NCI-H2196 treated with DMSO at 0.1 percent for 48 hours (cell line): ENCODE data around the gene NOTCH4.
A peak's percentile ranks its signal among the peaks of the same experiment; 100 is the strongest.

ENCODE experiments used
- DNase-seq: peaks from one replicate; lab custom pipeline; 2025; ENCODE audit not compliant: unreplicated experiment; lab: John Stamatoyannopoulos, UW

Gene NOTCH4

DNA sequence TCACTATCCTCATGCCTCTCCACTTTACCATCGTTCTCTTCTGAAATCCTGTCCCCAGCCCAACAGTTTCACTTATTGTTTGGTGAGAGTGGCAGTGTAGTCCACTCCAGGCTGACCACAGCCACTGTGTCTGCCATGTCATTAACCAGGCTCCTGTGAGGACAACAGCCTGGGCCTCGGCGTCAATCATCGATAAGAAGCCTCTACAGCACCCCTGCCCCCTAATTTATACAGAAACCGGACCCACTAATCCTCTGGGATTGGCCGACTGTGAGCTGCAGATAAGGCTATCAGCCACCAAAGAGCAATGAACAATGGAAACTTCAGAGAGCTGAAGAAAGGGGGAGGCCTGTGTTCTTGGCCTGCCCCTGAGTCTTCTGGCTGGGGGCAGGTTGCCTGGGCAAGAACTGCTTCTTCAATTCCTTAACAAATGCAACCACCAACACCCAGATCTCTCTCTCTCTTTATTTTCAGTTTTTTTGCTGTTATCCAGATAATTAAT lies 56.1 kb downstream of the NOTCH4 start:
- no peak for DNase-seq

DNA sequence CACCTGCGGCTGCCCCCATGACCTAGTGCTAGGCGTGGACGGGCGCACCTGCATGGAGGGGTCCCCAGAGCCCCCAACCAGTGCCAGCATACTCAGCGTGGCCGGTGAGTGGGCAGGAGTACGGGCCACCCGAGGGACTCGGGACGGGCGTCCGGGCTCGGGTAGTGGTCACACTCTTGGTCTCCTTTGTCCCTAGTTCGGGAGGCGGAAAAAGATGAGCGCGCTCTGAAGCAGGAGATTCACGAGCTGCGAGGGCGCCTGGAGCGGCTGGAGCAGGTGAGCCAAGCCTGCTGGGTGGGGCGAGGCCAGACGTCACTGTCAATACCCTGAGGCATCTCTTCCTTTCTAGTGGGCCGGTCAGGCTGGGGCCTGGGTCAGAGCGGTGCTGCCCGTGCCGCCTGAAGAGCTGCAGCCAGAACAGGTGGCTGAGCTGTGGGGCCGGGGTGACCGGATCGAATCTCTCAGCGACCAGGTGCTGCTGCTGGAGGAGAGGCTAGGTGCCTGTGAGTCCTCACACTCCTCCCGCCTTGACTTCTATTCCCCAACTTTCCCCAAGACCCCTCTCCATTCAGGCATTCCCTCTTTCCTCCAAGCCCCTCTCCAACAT lies 56.6 kb downstream of the NOTCH4 start:
- no peak for DNase-seq

DNA sequence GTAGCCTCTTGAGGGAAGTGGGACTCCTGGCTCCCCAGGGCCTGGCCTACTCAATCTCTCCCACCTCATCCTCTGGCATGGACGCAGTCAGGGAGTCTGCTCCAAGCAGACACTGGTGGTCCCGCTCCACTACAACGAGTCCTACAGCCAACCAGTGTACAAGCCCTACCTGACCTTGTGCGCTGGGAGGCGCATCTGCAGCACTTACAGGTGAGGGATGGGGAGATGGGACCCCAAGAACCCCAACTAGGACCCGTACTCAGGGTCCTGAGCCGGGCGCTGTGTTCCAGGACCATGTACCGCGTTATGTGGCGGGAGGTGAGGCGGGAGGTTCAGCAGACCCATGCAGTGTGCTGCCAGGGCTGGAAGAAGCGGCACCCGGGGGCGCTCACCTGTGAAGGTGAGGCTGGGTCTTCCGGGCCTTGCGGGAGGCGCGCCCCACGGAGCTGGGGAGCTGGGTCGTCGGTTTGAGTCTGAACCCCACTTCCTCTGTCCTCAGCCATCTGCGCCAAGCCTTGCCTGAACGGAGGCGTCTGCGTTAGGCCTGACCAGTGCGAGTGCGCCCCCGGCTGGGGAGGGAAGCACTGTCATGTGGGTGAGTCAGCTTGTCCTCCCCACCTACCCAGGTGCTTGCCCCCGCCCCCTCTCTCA lies 57.3 kb downstream of the NOTCH4 start:
- DNase-seq, result no peak

DNA sequence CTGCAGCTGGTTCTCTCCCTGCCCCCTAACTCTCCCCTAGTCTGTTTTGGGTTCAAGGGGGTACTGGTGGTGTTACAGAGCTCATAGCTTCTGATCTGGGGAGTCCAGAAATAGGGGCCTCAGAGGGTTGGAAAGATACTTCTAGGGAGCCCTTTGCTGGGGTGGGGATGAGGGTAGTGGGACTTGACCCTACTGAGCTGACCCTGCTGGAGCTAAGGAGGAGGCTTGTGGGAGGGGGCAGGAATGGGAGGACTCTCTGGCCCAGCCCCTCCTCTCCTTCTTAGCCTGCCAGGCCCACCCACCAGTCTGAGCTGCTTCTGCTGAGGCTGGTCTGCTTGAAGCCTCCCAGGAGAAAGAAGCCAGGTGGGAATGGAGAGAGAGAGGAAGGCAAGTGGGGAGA lies 59.6 kb downstream of the NOTCH4 start, which contains the start of gene EGFL8:
EGFL8 (plus strand) TSS at position 301 of the 400 bp plus-strand sequence. CDS start 1,571 bp downstream, outside the sequence.
- no peak for DNase-seq

DNA sequence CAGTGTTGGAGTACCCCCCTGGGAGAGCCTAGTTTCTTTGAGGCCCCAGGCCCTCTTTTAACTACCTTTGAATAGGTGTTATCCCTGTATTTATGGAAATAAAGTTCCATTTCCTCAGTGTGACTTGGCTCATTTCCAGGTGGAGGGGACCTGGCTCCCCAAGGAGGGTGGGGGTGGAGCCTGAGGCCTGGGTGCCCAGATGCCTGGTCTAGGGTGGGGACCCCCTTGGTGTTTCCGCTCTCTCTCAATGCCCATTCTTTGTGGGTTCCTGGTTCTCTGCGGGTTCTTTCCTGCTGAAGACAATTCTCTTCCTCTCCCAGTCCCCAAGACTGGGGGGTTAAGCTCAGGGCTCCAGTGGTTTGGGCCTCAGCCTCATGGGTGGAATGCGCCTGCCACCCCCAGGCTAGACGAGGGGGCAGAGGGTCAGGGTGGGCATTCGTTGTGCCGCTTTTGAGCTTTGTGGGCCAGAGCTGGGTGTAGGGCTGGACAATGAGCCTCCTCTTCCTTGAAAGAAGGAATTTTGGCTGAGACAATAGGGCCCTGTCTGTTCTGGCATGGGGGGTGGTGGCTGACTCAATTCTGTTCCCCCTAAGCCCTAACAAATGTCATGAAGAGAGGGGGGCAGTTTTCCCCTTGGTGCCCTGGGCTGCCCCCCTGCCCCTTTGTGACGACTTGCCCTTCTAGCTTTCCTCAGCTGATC lies 60.2 kb downstream of the NOTCH4 start:
- no peak for DNase-seq

DNA sequence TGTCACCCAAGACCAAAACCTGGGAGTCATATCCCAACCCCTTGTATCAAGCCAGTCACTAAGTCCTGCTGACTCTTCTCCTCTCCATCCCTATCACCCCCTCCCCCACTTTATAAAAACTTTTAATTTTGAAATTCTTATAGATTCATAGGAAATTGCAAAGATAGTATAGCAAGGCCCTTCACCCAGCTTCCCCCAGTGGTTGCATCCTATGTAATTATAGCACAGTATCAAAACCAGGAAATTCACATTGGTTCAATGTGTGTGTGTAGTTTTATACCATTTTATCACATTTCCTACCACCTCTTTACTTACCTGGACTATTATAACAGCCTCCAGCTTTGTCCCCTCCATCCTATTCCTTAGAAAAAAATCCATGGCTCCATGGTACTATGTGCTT lies 65.8 kb downstream of the NOTCH4 start:
- no peak for DNase-seq

DNA sequence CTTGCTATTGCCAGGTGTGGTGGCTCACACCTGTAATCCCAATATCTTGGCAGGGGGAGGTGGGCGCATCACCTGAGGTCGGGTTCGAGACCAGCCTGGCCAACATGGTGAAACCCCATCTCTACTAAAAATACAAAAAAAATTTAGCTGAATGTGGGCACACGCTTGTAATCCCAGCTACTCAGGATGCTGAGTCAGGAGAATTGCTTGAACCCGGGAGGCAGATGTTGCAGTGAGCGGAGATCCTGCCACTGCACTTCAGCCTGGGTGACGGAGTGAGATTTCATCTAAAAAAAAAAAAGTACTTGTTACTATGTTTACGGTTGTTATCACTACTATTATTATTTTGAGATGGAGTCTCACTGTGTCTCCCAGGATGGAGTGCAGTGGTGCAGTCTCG lies 67.0 kb downstream of the NOTCH4 start:
- no peak for DNase-seq

DNA sequence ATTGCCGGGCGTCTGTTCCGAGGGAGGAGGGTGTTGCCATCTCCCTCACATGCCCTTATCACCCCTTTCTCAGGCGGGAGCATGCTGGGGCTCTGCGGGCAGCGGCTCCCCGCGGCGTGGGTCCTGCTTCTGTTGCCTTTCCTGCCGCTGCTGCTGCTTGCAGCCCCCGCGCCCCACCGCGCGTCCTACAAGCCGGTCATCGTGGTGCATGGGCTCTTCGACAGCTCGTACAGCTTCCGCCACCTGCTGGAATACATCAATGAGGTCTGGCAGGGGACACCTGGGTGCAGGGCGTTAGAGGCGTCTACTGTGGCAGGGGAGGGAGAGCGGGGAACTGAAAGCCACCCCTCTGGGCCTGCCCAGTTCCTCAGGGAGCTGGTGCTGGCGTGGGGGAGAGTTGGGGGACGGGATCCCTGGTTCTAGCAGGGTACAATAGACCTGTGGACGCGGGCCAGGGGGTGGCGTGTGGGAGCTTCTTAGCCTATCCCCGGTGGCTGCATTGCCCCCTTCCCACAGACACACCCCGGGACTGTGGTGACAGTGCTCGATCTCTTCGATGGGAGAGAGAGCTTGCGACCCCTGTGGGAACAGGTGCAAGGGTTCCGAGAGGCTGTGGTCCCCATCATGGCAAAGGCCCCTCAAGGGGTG lies 69.2 kb downstream of the NOTCH4 start:
- peak; percentile 64 for DNase-seq

DNA sequence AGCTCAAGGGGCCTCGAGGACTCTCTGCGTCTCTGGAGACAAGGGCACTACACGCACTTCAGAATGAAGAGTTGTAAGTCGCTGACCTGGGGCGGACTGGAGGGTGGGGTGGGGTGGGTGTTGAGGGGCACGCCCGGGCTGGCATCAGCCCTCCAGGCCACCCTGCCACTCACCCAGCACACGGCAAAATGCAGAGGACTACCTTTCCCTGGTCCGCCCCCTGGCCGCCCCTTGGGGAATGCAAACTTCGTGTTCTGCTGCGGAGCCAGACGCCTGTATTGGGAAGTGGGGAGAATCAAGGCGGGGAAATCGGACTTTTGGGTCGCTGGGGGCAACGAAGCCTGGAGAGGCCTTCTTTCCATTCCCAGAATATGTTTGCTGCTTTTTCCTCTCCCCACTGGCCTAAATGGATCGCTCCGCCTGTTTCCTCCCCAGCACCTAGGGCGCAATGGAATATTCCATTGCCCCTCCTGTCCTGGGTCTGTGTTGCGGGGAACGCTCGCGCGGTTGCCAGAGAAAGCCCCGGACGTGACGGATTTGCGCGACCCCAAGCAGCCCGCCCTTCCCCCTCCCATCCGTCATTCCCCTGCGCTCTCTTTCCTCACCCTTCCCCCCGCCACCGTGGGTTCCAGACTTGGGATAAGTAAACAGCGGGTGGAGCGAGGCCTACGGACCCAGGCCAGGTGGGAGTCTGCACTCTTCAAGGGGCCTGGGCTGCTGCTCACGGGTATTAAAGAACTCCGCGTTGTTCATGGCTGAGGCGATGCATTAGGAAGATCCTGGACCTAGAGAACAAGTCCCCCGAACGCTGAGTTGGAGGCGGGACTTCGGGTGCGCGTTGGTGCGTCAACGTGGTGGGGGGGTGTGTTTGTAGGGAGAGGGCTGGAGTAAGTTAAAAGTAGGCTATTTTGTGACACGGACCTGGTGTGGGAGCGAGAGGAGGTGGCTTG lies 70.0 kb downstream of the NOTCH4 start, which contains the start of gene PPT2:
PPT2 (plus strand) TSS at position 578 of the 950 bp plus-strand sequence. CDS start 454 bp downstream, outside the sequence.
- peak; percentile 77 for DNase-seq

DNA sequence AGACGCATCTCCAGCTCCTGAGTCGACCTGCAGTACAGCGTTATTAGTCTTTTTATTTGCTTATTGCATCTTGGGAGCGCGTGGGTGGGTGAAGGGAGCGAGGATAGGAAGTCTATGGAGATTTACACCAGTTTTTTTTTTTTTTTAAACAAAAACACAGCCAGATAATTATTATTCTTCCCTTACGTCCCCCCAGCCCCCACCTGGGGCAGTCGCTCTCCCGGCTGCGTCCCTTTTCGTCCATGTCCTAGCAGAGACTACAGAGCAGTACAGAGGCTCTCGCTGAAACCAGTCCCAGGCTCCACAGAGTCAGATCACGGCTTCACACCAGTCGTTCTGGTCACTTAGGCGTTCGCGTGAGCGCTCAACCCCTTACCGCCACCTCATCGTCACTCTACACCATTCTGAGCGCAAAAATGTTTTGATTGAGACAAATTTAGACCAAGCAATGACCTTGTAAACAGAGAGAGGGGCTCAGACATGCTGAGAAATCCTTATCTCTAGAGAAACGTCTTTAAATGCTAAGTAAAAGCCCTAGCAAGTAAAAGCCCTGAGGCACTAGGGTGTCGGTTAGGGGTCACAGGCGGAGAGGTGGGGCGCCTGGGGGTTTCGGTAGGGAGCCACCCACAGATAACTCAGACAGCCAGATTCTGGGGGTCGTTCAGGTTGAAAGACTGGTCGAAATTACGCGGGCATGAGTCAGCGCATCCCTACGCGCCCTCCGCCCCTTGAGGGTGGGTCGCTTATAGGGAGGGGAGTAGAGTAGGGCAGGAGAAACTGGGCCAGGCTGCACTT lies 70.9 kb downstream of the NOTCH4 start:
- DNase-seq, result no peak

DNA sequence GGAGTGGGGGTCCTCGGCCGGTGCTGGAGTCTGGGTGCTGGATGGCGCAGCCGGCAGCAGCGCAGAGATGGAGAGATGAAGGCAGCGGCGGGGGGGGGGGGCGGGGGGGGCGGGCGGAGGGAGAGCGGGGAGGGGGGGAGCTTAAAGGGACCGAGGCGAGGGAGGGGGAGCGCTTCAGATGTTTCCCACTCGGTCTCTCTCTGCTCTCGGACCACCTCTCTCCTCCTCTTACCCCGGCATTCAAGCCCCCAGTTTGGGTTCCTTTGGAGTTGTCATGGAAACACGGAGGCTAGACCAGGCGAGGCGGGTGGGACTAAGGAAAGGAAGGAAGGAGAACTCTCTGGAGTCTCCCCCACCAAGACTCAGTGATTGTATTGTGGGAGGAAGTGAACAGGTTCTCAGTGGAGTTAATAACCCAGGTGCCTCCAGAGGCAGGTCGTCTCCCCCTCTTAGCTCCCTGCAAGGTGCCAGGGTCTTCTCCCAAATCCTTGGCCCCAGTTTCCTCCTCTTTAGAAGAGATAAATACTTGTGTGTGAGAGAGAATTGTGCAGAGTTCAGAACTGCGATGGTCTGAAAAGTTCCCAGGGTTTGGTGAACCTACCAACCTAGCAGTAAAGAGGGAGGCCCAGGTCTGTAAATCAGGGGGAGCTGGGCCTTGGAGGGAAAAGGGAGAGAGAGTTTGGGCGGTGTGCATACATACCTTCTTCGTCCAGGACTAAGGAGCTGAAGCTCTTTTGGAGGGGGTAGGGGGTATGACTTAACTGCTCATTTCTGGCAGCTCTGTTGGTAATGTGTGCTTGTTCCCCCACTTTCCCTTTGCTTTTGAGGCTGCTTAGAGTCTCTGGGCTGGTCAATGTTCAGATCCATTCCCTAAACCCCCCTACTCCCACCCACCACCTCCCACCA lies 71.8 kb downstream of the NOTCH4 start, which contains the start of gene PRRT1:
PRRT1 (minus strand) TSS at position 77 of the 906 bp plus-strand sequence. CDS start 112 bp downstream, outside the sequence.
- DNase-seq, result no peak

DNA sequence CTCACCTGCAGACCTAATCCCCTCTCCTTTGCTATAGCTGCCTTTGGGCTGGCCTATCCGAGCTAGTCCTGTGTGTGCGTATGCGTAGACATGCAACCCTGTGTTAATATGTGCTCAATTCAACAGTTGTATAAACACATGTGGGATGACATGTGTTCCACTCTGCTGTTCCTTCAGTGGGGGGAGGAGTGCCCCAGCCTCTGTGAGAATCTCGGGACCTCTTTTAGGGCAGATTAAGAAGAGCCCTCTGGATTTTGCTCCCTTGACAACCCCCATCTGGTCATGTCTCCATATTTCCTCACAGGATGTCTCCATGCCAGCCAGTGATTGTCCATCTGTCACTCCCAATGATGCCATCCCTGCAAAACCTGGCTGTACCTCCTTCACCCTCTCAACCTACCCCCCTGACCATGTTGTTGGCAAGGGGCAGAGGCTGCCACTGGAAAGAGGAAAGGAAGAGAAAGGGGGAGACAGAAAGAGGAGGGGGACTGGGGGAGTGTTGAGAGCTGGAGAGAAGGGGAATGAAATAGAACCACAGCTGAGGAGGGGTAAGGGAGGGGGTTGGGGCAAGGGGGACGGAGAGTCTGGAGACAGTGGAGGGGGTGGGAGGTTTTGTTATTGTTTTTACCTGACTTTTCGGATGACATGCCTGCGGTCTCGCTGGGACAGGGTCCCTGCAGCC lies 72.5 kb downstream of the NOTCH4 start:
- DNase-seq, result no peak

DNA sequence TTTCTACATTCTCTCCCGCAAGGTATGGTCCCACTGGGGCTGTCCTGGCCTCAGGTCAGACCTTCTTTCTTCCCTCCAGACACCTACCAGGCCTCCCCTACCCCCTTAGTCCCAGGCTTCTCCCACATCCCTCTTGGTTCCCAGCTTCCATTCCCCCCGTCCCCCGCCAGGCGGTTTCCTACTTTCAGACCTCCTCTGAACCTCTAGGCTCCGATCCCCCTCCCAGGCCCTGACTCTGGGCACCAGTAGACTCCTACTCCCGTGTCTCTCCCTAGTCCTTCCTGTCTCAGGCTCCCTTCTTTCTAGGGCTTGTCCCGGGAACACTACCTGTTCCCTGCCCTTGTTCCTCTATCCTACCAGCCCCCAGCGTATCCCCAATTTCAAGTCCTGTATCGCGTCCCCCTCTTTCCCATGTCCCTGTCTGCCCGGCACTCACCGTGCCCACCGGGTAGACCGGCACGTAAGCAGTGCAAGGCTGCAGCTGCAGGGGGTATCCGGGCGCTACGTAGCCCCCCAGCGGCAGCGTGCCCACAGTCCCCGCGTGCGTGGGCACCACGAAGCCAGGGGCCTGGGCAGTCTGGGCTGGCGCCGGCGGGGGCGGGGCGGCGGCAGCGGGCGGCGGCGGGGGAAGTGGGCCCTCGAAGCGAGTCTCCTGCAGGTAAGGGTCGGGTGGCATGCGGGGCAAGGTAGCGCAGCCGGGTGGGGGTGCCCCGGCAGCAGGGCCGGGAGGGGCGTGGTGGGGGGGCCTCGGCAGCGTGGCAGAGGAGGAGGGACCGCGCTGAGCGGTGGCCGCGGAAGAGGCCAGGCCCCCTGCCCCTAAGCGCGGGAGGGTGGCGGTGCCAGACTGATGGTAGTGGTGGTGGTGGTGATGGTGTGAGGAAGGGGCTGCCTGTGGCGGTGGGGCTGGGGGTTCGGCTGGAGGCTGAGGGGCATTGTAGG lies 73.7 kb downstream of the NOTCH4 start:
- DNase-seq, result no peak

DNA sequence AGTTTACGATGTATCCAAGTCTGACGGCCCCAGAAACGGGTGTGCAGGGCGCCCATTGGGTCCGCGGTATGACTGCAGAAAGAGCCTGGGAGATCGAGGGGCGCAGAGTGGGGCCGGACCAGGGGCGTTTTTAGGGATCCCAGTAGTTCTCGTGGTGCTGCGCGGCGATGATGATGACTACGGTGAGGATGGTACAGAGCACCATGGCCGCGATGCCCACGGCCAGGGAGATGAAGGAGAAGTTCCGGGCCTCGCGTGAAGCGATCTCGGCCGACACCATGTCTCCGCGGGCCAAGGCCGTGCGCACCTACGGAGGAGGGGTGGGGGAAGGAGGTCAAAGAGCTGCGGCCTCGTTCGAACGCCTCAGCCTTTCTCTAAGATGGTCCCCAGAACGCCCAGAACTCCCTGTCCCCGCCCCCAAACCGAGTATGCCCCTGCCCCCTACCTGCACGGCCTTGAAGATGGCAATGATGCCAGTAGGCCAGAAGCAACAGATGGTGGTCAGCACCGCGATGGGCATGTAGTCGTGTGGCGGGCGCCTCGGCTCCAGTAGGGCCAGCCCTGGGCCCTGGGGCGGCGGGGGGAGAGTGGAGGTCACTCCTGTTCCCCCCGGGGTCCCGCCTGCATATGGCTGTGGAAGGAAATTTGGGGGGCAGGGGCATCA lies 74.6 kb downstream of the NOTCH4 start:
- no peak for DNase-seq

DNA sequence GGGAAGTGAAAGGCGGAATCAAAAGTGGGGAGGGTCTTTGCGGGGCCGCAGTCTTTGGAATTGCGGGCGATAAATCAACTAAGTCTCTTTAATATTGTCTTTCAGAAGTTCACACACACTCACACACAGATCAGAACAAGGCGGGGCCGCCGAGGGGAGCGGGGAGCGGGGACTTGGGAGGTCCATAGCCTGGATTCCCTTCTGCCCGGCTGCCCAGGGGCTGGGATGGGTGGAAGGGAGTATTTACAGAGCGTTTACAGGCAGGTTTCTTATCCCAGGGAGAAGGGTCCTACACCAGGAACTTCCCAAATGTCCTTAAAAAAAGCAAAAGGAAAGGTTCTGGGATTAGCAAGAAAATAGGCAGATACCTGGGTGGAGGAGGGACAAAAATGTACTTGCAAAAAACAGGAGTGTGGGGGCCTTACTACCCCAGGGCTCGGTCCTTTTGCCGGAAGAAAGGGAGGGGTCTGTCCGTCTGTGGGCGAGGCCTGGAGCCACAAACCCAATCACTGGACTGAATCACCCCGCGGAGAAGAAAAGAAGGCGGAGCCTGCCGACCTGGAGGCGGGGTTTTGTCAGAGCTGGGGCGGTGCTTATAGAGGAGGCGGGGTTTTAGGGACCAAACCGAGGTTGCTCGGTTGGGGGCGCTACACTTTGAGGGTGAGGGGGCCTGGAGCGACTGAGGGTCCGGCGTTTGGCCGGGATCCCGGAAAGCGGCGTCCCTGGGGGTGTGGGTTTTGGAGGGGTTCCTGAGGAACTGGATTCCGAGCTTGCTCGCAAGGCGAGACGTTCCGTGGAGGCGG lies 75.4 kb downstream of the NOTCH4 start:
- DNase-seq, result no peak
